ENCODE measurements around the gene FBN2.

DNA sequence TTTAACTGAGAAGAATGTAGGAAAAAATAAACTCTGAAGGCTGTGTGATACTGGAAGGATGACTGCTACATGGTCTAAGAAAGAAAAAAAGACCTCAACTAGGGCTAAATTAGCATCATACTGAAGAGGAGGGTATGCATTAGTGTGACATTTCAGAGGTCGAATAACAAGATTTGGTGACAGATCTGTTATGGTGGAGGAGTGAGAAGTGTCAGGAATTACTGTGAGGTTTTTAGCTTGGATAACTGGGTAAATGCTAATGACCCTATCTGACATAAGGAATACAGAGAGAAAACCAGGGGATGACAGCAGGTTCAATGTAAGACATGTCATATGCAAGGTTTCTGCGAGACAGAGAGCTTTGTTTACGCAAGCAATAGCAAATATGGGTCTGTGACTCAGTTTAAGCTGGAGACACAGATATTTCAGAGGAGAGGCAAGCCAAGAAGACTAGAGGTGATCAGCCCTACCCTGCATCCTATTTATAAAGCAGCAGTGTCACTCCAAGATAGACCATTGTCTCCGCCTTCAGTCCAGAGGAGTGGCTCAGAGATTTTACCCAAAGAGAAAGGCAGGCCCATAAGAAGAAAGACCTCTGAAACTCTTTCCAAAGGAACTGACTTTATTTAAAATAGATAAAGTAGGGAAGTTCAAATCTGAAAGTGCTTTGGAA is 44.3 kb downstream of the FBN2 start:
- no peak for TF ChIP-seq GATA2 (IDR thresholded peaks at IDR 0.05; ENCODE audit: low read depth, low read length)
- no peak for TF ChIP-seq GATA3 (IDR thresholded peaks at IDR 0.05; ENCODE audit: low read depth, low read length)

Data from SH-SY5Y (cell line).